Testis (tissue), 3 donors: ENCODE data around the gene ABHD10. TPM values are rescaled to one million over a fixed set of nuclear protein-coding genes. Genes with fewer than 3 reads are reported as not detected.

Source experiments
- DNase-seq: peaks from one replicate; pipeline ENCODE4 v3.0.0-alpha.2; 2019
- H3K27ac ChIP-seq, 2 donors: fragments of 200-600 bp; sonication (generic); one replicate each; pipeline ENCODE4 v1.5.1; 2019
- H3K27me3 ChIP-seq: fragments of 200-600 bp; sonication (generic); one replicate; pipeline ENCODE4 v1.5.1; 2019
- H3K36me3 ChIP-seq: fragments of 200-600 bp; sonication (generic); one replicate; pipeline ENCODE4 v1.5.1; 2017; ENCODE audit warnings: low read depth; ENCODE audit errors: missing control alignments
- H3K4me1 ChIP-seq: fragments of 200-600 bp; sonication (generic); one replicate; pipeline ENCODE4 v1.5.1; 2019
- H3K4me3 ChIP-seq, 2 donors: fragments of 200-600 bp; sonication (generic); one replicate each; pipeline ENCODE4 v1.5.1; 2017 to 2019
- H3K9me3 ChIP-seq: fragments of 200-600 bp; sonication (generic); one replicate; pipeline ENCODE4 v1.5.1; 2017
- CTCF ChIP-seq, 3 experiments: fragments of 450-650 bp in 2 of 3; fragments of 200-600 bp in 1 of 3; sonication (generic) in 1 of 3; IDR thresholded peaks; one replicate each; pipeline ENCODE4 v1.5.1; 2016 to 2019; ENCODE audit warnings: antibody characterized with exemption in 3 of 3, mild to moderate bottlenecking in 2 of 3, moderate library complexity in 1 of 3
- POLR2A ChIP-seq: fragments of 450-650 bp; IDR thresholded peaks from one replicate; pipeline ENCODE4 v1.6.1; 2017; ENCODE audit warnings: antibody characterized with exemption, mild to moderate bottlenecking, moderate library complexity
- WGBS, 2 donors: methylation state at CpG; one replicate each; pipeline ENCODE4 v1.1.5; 2018; 5-methylcytosine and 5-hydroxymethylcytosine counted together
- intact Hi-C: fragments of 100-400 bp; cut with DNase I; formaldehyde crosslinking; loops from one replicate; pipeline ENCODE4 v1.15.1; 2023; ENCODE audit warnings: low total_unique reads
- polyA plus RNA-seq: library from polyadenylated mRNA; stranded (reverse); fragments of 350-450 nt; fragmentation: Illumina TruSeq; extraction: RNeasy Lipid Tissue Mini Kit (QIAGEN cat#74804); gene quantifications from one replicate; pipeline ENCODE4 v1.2.3, GENCODE V29; 2014; ENCODE audit warnings: low read depth, low replicate concordance; ENCODE audit not compliant: insufficient read depth
- total RNA-seq, 2 donors: library from RNA; depleted of rRNA; stranded (reverse); fragments of >200 nt; gene quantifications; one replicate each; pipeline ENCODE4 v1.2.3, GENCODE V29; 2016

ABHD10 gene
- total and polyA plus RNA-seq, 3 donors from 2014 or later: 38.0 to 43.0 (median 38.4) TPM

DNA sequence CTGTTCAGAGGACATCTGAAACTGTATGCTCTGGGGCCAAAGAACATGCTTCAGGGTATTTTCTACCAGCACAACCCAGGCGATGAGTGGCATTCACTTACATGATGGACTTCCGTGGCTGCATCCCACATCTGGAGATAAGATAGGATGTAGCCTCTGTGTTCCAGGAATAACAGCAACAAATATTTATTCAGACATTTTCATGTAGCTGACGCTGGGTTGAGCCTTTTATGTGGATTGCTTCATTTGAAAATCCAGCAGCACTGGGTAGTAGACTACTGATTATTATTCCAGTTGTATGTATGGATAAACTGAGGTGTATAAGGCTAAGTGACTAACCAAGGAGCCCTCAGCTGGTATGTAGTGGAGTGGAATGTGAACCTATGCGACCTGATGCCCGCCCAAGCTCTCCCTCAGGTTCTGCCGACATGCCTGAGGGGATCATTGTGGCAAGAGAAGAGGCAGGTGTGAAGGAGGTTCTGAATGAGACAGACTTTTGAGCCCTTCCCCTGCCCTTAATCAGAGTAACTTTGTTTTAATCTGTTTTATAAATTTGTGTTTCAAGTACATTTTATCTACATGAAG lies 25.9 kb upstream of the ABHD10 start:
- no peak overlapping the region for H3K4me3 ChIP-seq
- TF ChIP-seq POLR2A (no peak), CTCF (IDR thresholded peaks at IDR 0.05) (no peak)
- no peak for DNase-seq
- WGBS, 2 donors: 81 to 89% methylated on average over 6 of the region's 6 CpGs
- no peaks in the 10 kb centered on the region for H3K36me3 ChIP-seq
- no peak overlapping the region for H3K27ac ChIP-seq
- intact Hi-C loops: no loop called here
- H3K4me1 ChIP-seq: no peaks in the 10 kb centered on the region
- H3K27me3 ChIP-seq: no peaks in the 10 kb centered on the region
- H3K9me3 ChIP-seq: no peaks in the 10 kb centered on the region

DNA sequence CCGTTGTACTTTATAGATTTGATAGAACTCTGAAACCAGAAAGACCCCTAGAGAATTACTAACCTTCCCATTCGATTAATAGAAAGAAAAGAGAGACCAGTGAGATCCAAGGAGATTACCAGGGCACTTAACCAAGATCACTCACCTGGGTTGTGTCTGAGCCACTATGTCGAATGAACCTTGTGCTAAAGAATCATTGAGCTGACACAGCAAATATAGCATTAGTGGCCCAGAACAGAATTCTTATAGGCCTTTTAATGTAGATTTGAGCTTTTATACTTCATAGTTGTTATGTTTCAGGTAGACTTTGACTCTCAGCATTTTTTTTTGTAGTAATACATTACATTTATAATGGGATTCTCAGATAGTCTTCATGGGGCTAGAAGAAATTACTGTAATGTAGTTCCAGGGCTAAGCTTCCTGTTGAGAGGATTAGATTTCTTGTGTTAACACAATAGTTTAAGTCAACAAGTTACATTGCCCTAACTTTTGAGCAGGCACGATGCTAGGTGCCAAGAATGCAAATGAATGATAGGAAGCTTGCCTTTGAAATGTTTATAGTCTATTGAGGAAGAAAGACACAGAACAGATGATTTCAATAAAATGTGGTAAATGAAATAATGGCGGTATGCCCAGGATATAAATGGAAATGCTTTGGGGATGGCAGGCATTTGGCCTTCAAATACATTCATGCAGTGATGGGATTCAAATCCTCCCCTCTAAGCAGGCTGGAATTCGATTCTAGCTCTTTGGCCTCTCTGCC lies 24.4 kb upstream of the ABHD10 start:
- no peak for TF ChIP-seq POLR2A
- no peak for TF ChIP-seq CTCF (IDR thresholded peaks at IDR 0.05)
- DNase-seq: no peak
- WGBS, 2 donors: 70% methylated on average over 6 of the region's 6 CpGs

DNA sequence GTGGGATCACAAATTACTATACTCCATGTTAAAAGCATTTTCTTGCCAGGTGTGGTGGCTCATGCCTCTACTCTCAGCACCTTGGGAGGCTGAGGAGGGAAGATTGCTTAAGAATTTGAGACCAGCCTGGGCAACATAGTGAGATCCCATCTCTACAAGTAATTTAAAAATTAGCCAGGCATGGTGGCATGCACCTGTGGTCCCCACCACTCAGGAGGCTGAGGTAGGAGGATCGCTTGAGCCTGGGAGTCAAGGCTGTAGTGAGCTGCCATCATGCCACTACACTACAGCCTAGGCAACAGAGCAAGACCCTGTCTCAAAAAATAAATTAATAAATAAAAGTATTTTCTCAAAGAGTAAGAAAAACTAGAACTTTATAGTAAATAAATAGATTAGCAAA lies 22.9 kb upstream of the ABHD10 start:
- H3K27me3 ChIP-seq: no peaks in the 10 kb centered on the region
- no peak overlapping the region for H3K27ac ChIP-seq
- 100% methylated on average over 1 of the region's 1 CpG for WGBS, 2 donors
- intact Hi-C loops: no loop called here
- TF ChIP-seq POLR2A (no peak), CTCF (IDR thresholded peaks at IDR 0.05) (no peak)
- no peaks in the 10 kb centered on the region for H3K4me1 ChIP-seq
- no peaks in the 10 kb centered on the region for H3K36me3 ChIP-seq
- H3K4me3 ChIP-seq: no peak overlapping the region
- DNase-seq: no peak
- no peaks in the 10 kb centered on the region for H3K9me3 ChIP-seq

More for the DNA sequence above, 24.4 kb upstream of the ABHD10 start:
- no peaks in the 10 kb centered on the region for H3K9me3 ChIP-seq
- H3K4me3 ChIP-seq: no peak overlapping the region
- H3K36me3 ChIP-seq: no peaks in the 10 kb centered on the region
- no peak overlapping the region for H3K27ac ChIP-seq
- intact Hi-C loops: no loop called here
- no peaks in the 10 kb centered on the region for H3K4me1 ChIP-seq
- H3K27me3 ChIP-seq: no peaks in the 10 kb centered on the region

- Histone ChIP-seq H3K27me3 (no peaks in the 10 kb centered on the region), H3K36me3 (no peaks in the 10 kb centered on the region), H3K9me3 (no peaks in the 10 kb centered on the region), H3K4me3 (no peak overlapping the region), H3K27ac (no peak overlapping the region), H3K4me1 (no peaks in the 10 kb centered on the region)
- no peak for DNase-seq
- intact Hi-C loops: no loop called here
- TF ChIP-seq CTCF (IDR thresholded peaks at IDR 0.05) (no peak), POLR2A (no peak)
- WGBS, 2 donors: 86 to 95% methylated on average over 3 of the region's 3 CpGs
Measured at GRCh38 chr3:111956449-111956848, 22.4 kb upstream of the ABHD10 start.
